Superior temporal gyrus (tissue), 1 donor: ENCODE data around the gene RIMBP2.

ENCODE experiments used
- DNase-seq: peaks from one replicate; pipeline ENCODE4 v3.0.0-alpha.2; 2016; ENCODE audit errors: extremely low spot score

The RIMBP2 gene

GRCh38 chr12:130463818-130464670 is 252.1 kb downstream of the RIMBP2 start:
- no peak for DNase-seq

GRCh38 chr12:130463275-130463658 is 252.8 kb downstream of the RIMBP2 start:
- no peak for DNase-seq

- DNase-seq = no peak
These were observed 253.4 kb downstream of the RIMBP2 start for GRCh38 chr12:130462558-130463274.

- no peak for DNase-seq
These were observed 254.1 kb downstream of the RIMBP2 start for GRCh38 chr12:130461839-130462557.

GRCh38 chr12:130461447-130461815 is 254.7 kb downstream of the RIMBP2 start:
- no peak for DNase-seq

- no peak for DNase-seq
These were observed 255.3 kb downstream of the RIMBP2 start for GRCh38 chr12:130460611-130461446.

- DNase-seq = no peak
These were observed 256.2 kb downstream of the RIMBP2 start for GRCh38 chr12:130459916-130460315.

GRCh38 chr12:130458341-130458740 is 257.8 kb downstream of the RIMBP2 start:
- DNase-seq = no peak

- DNase-seq = no peak
These were observed 258.9 kb downstream of the RIMBP2 start for GRCh38 chr12:130457215-130457614.

GRCh38 chr12:130456375-130457199 is 259.5 kb downstream of the RIMBP2 start:
- peak; percentile 65 for DNase-seq

- no peak for DNase-seq
These were observed 260.9 kb downstream of the RIMBP2 start for GRCh38 chr12:130455161-130455560.

- no peak for DNase-seq
These were observed 261.8 kb downstream of the RIMBP2 start for GRCh38 chr12:130454296-130454695.

GRCh38 chr12:130452546-130452945 is 263.6 kb downstream of the RIMBP2 start:
- DNase-seq = no peak

- no peak for DNase-seq
These were observed 264.8 kb downstream of the RIMBP2 start for GRCh38 chr12:130451001-130451930.

- no peak for DNase-seq
These were observed 266.8 kb downstream of the RIMBP2 start for GRCh38 chr12:130449291-130449690.

- DNase-seq = no peak
These were observed 267.9 kb downstream of the RIMBP2 start for GRCh38 chr12:130448044-130448821.

GRCh38 chr12:130447655-130447965 is 268.5 kb downstream of the RIMBP2 start:
- DNase-seq = no peak

- no peak for DNase-seq
These were observed 269.0 kb downstream of the RIMBP2 start for GRCh38 chr12:130446846-130447654.
